IgD-negative memory B cell (primary cell): ENCODE measurements around the gene CTAG1A. TPM values are rescaled to one million over a fixed set of nuclear protein-coding genes. Genes with fewer than 3 reads are reported as not detected.
A peak's percentile ranks its signal among the peaks of the same experiment; 100 is the strongest.
"Not testable (repeated sequence)": the region's sequence is repeated elsewhere in the genome, so short reads cannot be mapped to it uniquely, and the experiment has no call there.

Experiments used
- H3K27ac Mint-ChIP-seq, 3 donors: one replicate each; pipeline ENCODE4 v1.8.0; 2020 to 2022; ENCODE audit warnings: mild to moderate bottlenecking in 3 of 3, mixed read lengths in 3 of 3, moderate library complexity in 1 of 3
- H3K27me3 Mint-ChIP-seq: one replicate; pipeline ENCODE4 v1.8.0; 2021; ENCODE audit warnings: mixed read lengths
- H3K36me3 Mint-ChIP-seq: one replicate; pipeline ENCODE4 v1.8.0; 2020; ENCODE audit warnings: mild to moderate bottlenecking, mixed read lengths
- H3K4me1 Mint-ChIP-seq, 3 donors: one replicate each; pipeline ENCODE4 v1.8.0; 2020 to 2022; ENCODE audit warnings: mixed read lengths in 3 of 3, mild to moderate bottlenecking in 1 of 3
- H3K4me3 Mint-ChIP-seq, 4 donors: one replicate each; pipeline ENCODE4 v1.8.0; 2020 to 2022; ENCODE audit warnings: mild to moderate bottlenecking in 4 of 4, mixed read lengths in 4 of 4, moderate library complexity in 3 of 4
- H3K9me3 Mint-ChIP-seq, 3 donors: one replicate each; pipeline ENCODE4 v1.8.0; 2020 to 2021; ENCODE audit warnings: mixed read lengths in 3 of 3, mild to moderate bottlenecking in 1 of 3
- polyA plus RNA-seq: library from polyadenylated mRNA; unstranded; fragments of 300-500 nt; fragmentation: Illumina TruSeq; gene quantifications from one replicate; pipeline ENCODE4 v1.2.3, GENCODE V29; 2021

Gene CTAG1A
- polyA plus RNA-seq, 1 donor from 2014 or later = not detected

DNA sequence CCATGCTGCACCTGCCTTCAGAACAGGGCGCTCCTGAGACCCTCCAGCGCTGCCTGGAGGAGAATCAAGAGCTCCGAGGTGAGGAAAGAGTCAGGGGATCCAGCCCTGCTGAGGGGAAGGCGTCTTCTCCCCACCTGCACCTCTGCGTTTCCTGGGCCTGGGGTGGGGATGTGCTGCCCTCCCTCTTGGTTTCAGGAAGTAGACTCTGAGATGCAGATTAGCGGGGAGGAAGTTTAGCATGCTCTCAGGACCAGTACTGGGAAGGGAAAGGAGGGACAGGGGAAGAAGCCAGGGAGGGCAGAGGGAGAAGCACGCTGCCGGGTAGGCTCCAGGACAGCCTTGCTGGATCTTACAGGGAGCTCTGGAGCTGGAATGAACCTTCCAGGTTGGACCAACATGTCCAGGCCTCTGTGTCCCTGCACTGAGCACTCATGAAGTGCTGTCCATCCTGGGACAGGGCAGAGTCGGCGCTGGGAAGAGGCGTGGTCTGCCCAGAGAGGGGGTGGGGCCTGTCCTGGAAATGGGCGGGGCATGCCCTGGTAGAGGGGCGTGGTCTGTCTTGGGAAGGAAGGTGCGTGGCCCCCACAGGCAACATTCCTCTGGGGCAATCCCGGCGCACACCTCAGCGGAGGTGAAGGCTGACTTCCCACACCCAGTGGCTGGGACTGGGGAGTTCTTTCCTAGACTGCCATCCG lies 32.7 kb upstream of the CTAG1A start:
- H3K4me3 Mint-ChIP-seq, H3K27ac Mint-ChIP-seq, H3K9me3 Mint-ChIP-seq, H3K36me3 Mint-ChIP-seq, H3K27me3 Mint-ChIP-seq: not testable (repeated sequence)
- peaks cover 3 to 22% (median 8%) of the 10 kb centered on the region in 3 donors for H3K4me1 Mint-ChIP-seq

DNA sequence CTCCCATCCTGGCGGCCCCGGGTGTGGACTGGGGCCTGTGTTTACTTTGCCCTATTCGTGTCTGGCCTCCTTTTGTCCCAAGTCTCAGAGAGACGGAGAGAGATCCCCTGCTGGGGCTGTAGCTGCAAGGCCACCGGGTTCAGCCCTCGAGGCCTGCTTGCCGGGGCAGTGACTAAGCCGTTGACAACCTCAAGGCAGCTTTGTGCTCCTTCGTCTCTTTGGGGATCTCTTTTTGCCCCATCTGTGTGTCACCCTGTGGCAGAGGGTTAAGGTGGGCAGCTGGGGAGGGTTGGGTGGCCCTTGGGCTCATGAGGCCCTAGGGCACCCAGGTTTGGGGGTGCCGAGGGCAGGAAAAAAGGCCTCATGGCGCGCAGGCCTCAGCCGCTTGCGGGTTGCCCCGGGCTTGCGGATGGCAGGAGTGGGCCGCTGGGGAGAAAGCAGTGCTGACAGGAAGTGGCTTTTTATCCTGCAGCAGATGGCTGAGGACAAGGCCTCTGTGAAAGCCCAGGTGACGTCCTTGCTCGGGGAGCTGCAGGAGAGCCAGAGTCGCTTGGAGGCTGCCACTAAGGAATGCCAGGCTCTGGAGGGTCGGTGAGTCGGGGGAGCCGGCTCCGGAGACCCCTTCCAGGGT lies 26.8 kb upstream of the CTAG1A start:
- H3K9me3 Mint-ChIP-seq, H3K27me3 Mint-ChIP-seq, H3K4me1 Mint-ChIP-seq, H3K27ac Mint-ChIP-seq, H3K36me3 Mint-ChIP-seq, H3K4me3 Mint-ChIP-seq: not testable (repeated sequence)

DNA sequence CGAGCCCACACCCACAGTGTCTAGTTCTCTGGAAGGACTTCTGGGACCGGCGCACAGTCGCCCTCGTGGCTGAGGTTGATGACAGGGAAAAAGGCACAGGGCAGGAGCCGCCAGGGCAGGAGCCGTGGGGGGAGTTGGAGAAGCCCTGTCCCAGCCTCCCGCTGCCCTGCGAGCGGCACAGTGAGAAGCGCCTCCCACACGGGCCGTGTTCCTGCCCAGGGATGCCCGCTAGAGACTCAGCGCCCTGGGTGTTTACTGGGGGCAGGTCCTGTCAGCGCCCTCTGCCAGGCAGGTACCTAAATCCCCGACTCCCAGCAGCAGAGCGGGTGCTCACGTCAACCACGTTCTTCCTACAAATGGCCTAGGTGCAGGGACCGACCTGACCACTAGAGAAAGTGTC lies 26.0 kb upstream of the CTAG1A start:
- H3K4me1 Mint-ChIP-seq, H3K9me3 Mint-ChIP-seq, H3K27ac Mint-ChIP-seq, H3K27me3 Mint-ChIP-seq, H3K36me3 Mint-ChIP-seq, H3K4me3 Mint-ChIP-seq: not testable (repeated sequence)

DNA sequence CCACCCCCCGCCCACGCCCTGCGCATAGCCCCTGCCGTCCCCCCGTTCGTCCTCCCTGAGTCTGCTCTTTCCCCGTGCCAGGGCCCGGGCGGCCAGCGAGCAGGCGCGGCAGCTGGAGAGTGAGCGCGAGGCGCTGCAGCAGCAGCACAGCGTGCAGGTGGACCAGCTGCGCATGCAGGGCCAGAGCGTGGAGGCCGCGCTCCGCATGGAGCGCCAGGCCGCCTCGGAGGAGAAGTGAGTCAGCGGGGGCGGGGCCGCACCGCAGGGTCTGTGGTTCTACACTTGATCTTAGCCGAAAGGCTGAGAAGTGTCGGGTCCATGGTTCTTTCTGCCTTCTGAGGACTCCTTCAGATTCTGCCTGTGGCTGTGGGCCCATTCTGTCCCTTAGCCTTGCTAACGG lies 24.6 kb upstream of the CTAG1A start:
- not testable (repeated sequence) for H3K4me3 Mint-ChIP-seq, H3K9me3 Mint-ChIP-seq, H3K4me1 Mint-ChIP-seq, H3K27ac Mint-ChIP-seq, H3K36me3 Mint-ChIP-seq, H3K27me3 Mint-ChIP-seq

DNA sequence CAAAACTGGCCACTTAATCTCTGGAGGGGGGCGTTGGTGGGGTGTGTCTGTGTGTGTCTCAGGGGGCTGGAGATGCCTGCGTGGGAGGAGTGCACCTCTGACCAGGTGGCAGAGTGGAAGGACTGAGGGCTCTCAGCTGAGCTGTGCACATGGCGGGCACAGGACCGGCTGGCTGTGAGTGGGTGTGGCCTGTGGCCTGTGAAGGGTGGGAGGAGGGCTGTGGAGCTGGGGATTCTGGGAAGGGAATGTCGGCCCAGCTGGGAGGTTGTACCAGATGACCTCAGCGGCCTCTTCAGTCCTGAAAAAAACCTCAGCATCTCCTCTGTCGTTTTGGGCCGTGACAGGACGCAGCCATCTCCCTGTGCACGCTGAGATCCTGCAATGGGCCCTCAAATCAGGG lies 22.6 kb upstream of the CTAG1A start:
- not testable (repeated sequence) for H3K36me3 Mint-ChIP-seq, H3K4me3 Mint-ChIP-seq, H3K27me3 Mint-ChIP-seq, H3K9me3 Mint-ChIP-seq, H3K4me1 Mint-ChIP-seq, H3K27ac Mint-ChIP-seq

DNA sequence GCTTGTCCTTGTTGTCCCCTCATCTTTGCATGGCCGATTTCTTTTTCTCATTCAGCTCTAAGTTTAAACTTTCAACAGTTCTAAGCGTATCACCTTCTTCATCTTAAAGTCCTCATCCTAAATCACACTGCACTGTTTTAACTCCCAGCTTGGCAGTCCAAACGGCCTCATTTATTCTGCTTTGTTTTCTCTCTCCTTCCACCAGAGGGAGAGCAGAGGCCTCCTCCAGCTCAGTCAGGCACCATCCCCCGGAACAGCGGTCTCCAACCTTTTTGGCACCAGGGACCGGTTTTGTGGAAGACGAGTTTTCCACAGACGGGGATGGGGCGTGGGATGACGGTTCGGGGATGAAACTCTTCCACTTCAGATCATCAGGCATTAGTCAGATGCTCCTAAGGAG lies 14.6 kb upstream of the CTAG1A start:
- H3K36me3 Mint-ChIP-seq, H3K9me3 Mint-ChIP-seq, H3K4me1 Mint-ChIP-seq, H3K27me3 Mint-ChIP-seq, H3K4me3 Mint-ChIP-seq, H3K27ac Mint-ChIP-seq: not testable (repeated sequence)

DNA sequence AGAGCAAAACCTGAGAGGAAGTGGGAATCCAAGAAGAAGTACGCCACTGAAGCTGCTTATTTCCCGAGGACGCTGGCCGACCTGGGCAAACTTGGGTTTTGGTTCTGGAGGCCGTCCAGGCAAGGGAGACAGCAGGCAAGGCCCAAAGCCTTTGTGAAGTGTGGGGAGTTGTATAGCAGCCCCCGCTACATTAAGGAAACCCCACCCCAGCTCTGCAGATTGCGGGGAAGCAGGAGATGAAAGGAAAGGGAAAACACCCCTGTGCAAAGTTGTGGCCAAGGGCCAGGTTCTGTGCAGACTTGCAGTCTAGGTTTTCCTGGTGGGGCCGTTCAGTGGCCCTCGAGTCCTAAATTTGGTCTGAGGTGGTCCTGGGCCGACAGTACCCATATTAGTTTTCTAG lies 11.9 kb upstream of the CTAG1A start:
- H3K4me3 Mint-ChIP-seq, H3K9me3 Mint-ChIP-seq, H3K27ac Mint-ChIP-seq, H3K4me1 Mint-ChIP-seq, H3K27me3 Mint-ChIP-seq, H3K36me3 Mint-ChIP-seq: not testable (repeated sequence)

DNA sequence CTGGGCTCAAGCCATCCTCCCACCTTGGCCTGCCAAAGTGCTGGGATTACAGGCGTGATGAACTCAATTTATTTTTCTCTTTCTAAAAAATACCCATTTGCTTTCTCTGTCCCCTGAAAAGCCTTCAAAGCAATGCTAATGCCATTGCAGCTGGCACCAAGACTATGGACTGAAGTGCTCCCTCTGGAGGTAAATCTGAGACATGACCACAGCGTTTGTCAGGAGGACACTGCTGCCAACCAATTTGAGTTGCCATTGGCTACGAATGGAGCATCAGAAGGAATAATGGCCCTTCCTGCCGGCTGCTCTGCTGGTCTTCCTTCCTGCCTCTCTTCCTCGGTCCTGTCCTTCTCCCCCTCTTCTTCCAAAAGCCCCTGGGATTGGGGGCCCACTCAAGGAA lies 9.9 kb upstream of the CTAG1A start:
- H3K36me3 Mint-ChIP-seq, H3K27ac Mint-ChIP-seq, H3K9me3 Mint-ChIP-seq, H3K4me1 Mint-ChIP-seq, H3K27me3 Mint-ChIP-seq, H3K4me3 Mint-ChIP-seq: not testable (repeated sequence)

DNA sequence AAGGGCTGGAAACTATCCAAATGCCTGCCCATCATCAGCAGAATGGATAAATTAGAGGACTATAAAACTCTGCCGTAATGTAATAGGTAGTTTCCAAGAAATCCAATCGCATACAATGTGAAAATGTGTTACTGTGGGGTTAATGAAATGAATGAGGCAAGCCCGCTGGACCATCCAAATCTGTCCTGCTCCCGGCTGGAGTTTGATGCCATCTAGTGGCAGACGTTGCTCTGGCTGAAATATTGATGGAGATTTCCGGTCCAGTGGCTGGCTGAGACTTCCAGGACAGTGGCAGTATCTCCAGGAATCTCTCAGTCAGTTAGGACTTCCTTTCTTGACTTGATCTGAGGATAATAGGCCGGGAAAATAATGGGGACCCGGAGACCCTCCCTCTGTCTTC lies 1.9 kb upstream of the CTAG1A start:
- not testable (repeated sequence) for H3K36me3 Mint-ChIP-seq, H3K4me1 Mint-ChIP-seq

DNA sequence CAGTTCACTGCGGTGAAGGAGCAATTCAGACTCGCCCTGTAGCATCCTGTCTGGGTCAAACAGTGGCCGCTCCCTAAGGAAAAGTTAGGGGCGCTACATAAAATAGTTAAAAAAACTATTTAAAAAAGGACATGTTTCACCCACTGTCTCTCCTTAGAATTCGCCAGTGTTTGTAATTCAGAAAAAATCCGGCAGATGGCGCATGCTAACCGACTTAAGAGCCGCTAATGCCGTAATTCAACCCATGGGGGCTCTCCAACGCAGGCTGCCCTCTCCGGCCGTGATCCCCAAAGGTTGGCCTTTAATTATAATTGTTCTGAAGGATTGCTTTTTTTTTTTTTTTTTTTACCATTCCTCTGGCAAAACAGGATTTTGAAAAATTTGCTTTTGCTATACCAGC lies 5.5 kb downstream of the CTAG1A start:
- H3K4me1 Mint-ChIP-seq, H3K4me3 Mint-ChIP-seq, H3K27ac Mint-ChIP-seq, H3K27me3 Mint-ChIP-seq, H3K36me3 Mint-ChIP-seq, H3K9me3 Mint-ChIP-seq: not testable (repeated sequence)

More for the DNA sequence above, 1.9 kb upstream of the CTAG1A start:
- not testable (repeated sequence) for H3K27ac Mint-ChIP-seq, H3K27me3 Mint-ChIP-seq, H3K9me3 Mint-ChIP-seq, H3K4me3 Mint-ChIP-seq

DNA sequence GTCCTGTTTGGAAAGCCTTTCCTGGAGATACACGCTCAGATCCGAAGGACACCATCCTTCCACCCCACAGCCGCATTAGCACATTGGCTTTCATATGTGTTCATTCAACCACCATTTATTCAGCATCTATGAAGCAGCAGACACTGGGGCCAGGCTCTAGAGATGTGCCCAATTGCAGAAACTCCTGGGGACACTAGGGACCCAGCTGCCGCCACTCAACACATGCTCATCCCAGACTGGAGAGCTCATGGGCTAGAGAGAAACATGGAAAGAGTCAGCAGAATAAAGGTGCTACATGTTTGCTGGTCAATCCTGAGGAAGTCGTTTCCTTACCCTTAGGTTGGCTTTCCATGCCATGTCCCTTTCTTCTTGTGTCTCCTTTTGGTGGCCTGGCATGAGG lies 7.6 kb downstream of the CTAG1A start:
- H3K4me1 Mint-ChIP-seq = peaks cover 0 to 3% (median 0%) of the 10 kb centered on the region in 3 donors
- peaks cover 9% of the 10 kb centered on the region for H3K27me3 Mint-ChIP-seq
- H3K9me3 Mint-ChIP-seq = peaks cover 1 to 8% (median 3%) of the 10 kb centered on the region in 3 donors
- peaks cover 3% of the 10 kb centered on the region for H3K36me3 Mint-ChIP-seq
- no peak overlapping the region for H3K27ac Mint-ChIP-seq
- H3K4me3 Mint-ChIP-seq = no peak overlapping the region

DNA sequence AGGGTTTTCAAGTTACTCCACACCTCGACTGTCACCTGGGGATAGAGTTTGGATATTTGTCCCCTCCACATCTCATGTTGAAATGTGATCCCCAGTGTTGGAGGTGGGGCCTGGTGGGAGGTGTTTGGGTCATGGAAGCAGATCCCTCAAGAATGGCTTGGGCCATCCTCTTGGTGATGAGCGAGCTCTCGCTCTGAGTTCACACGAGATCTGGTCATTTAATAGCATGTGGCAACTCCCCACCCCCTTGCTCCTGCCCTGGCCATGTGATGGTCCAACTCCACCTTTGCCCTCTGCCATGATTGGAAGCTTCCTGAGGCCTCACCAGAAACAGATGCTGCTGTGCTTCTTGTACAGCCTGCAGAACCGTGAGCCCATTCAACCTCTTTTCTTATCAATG lies 8.3 kb downstream of the CTAG1A start:
- H3K27ac Mint-ChIP-seq = no peak overlapping the region
- H3K27me3 Mint-ChIP-seq = peaks cover 9% of the 10 kb centered on the region
- peak overlapping the region in 1 of 4 donors; percentile 52 for H3K4me3 Mint-ChIP-seq
- peaks cover 1 to 12% (median 5%) of the 10 kb centered on the region in 3 donors for H3K9me3 Mint-ChIP-seq
- H3K4me1 Mint-ChIP-seq = peaks cover 0 to 3% (median 0%) of the 10 kb centered on the region in 3 donors
- peaks cover 3% of the 10 kb centered on the region for H3K36me3 Mint-ChIP-seq

DNA sequence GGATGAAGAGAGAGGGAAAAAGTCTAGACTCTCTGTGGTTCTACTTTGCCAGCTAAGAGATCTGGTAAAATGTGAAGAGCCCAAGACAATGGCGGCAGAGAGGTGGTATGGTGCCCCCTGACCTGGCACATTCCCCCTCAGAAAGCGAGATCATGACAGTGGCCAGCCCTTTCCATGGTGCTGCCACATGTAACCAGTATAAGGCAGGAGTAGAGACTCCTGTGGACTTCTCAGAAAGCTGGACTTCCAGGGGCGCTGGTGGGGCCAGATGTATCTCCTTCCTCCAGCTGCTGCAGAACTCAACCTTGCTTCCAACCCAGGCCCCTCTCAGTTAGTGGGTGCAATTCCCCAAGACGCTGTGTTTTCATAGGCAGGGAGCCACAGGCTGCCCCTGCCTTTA lies 9.6 kb downstream of the CTAG1A start:
- Mint-ChIP-seq H3K27me3 (peaks cover 9% of the 10 kb centered on the region), H3K4me3 (no peak overlapping the region), H3K4me1 (peaks cover 0 to 3% (median 0%) of the 10 kb centered on the region in 3 donors), H3K9me3 (peaks cover 1 to 12% (median 5%) of the 10 kb centered on the region in 3 donors), H3K27ac (peak overlapping the region in 1 of 3 donors; percentile 46), H3K36me3 (peaks cover 3% of the 10 kb centered on the region)

DNA sequence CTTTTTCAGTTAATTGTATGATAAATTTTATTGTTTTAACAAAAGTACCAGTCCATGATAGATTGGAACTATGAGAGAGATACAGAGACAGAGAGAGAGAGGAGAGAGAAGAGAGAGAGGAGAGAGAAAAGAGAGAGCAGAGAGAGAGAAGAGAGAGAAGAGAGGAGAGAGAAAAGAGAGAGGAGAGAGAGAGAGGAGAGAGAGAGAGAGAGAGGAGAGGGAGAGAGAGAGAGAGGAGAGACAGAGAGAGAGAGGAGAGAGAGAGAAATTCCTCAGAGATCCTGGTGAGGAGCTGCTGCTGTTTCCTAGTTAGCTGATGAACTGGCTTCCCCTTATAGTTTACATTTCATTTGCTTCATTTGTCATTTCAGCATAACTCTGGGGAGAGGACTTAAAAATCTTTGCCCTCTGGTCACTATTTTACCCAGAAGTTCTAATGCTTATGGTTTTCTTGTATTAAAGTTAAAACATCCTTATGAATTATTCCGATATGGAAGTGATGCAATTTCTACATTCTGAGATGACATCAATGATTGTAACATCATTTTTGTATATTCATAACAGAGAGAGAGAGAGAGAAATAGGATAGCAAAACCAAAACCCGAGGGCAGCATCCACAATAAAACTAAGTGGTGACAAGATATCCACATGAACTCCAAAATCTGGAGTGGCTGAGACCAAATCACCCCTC lies 10.8 kb downstream of the CTAG1A start:
- Mint-ChIP-seq H3K27me3 (peaks cover 9% of the 10 kb centered on the region), H3K36me3 (peaks cover 5% of the 10 kb centered on the region), H3K4me1 (peaks cover 0 to 3% (median 0%) of the 10 kb centered on the region in 3 donors), H3K27ac (no peak overlapping the region), H3K4me3 (no peak overlapping the region), H3K9me3 (peaks cover 1 to 12% (median 5%) of the 10 kb centered on the region in 3 donors)

DNA sequence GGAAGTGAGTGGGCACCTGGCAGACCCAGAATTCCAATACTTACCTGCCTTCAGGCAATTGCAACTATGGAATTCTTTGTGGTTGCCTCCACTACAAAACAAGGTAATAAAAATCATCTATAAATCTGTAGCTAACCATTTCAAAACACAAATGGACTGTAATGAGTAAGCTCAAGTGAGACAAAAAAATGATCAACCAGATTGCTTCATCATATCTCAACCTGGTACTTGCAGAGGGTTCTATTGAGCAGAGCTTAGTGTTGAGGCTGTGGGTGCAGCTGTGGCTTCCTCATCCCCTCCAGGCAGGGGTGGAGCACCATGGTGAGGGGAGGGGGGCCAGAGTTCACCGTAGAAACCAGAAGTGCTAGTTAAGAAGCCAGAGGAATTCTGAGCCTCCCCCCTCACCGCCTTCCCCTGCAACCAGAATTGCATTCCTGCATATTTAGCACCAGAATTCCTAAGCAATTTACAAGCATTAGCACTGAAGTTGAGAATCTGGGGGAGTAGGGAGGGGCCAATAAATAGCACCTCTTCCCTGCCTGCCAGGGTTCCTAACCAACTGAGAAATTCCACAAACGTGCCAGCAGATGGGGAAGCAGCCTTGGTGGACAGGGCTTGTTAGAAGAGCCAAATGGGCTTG lies 11.5 kb downstream of the CTAG1A start:
- peaks cover 0 to 3% (median 0%) of the 10 kb centered on the region in 3 donors for H3K4me1 Mint-ChIP-seq
- H3K27ac Mint-ChIP-seq = no peak overlapping the region
- H3K9me3 Mint-ChIP-seq = peaks cover 1 to 12% (median 5%) of the 10 kb centered on the region in 3 donors
- H3K36me3 Mint-ChIP-seq = peaks cover 5% of the 10 kb centered on the region
- peaks cover 9% of the 10 kb centered on the region for H3K27me3 Mint-ChIP-seq
- no peak overlapping the region for H3K4me3 Mint-ChIP-seq
